Cardiac fibroblast (primary cell): ENCODE data around the gene OR2V1.
"Not testable (repeated sequence)": the region's sequence is repeated elsewhere in the genome, so short reads cannot be mapped to it uniquely, and the experiment has no call there.

Experiments
- DNase-seq, 2 donors: peaks; one replicate each; pipeline versions ENCODE4 v3.0.0 to v3.0.0-alpha.2; 2010; ENCODE audit warnings: low read depth in 2 of 2
- H3K4me3 ChIP-seq, 2 donors: replicated peaks in 1 of 2; 1 replicate in 1 of 2; 2 replicates in 1 of 2; pipeline ENCODE4 v1.5.1; 2011; ENCODE audit warnings: low read depth in 2 of 2, low read length in 2 of 2, mild to moderate bottlenecking in 2 of 2, moderate library complexity in 1 of 2
- TF ChIP-seq, protein P1 (sequence below): IDR thresholded peaks from one replicate; pipeline ENCODE4 v1.5.1; 2011; ENCODE audit warnings: low read depth, mild to moderate bottlenecking, low read length, inconsistent platforms

OR2V1 gene

DNA sequence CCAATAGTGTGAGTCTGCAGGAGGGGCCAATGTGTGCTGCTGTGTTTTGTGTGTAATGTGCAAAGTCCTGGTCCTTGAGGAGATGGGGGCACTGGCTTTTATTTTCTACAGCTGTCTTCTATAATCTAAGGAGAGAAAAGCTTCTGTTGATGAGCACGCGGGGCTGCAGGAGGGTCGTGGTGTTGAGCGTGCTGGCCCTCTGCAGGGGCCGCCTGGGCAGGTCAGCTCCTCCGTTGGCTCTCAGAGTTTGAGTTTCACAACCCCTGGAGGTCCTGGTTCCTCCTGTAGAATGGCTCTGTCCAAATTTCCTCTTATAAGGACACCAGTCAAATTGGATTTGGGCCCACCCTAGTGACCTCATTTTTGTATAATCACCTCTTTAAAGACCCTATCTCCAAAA, 12.6 kb downstream of the OR2V1 start:
- DNase-seq, result no peak
- TF ChIP-seq, protein P1, sequence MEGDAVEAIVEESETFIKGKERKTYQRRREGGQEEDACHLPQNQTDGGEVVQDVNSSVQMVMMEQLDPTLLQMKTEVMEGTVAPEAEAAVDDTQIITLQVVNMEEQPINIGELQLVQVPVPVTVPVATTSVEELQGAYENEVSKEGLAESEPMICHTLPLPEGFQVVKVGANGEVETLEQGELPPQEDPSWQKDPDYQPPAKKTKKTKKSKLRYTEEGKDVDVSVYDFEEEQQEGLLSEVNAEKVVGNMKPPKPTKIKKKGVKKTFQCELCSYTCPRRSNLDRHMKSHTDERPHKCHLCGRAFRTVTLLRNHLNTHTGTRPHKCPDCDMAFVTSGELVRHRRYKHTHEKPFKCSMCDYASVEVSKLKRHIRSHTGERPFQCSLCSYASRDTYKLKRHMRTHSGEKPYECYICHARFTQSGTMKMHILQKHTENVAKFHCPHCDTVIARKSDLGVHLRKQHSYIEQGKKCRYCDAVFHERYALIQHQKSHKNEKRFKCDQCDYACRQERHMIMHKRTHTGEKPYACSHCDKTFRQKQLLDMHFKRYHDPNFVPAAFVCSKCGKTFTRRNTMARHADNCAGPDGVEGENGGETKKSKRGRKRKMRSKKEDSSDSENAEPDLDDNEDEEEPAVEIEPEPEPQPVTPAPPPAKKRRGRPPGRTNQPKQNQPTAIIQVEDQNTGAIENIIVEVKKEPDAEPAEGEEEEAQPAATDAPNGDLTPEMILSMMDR, result no peak
- no peak overlapping the region for H3K4me3 ChIP-seq

DNA sequence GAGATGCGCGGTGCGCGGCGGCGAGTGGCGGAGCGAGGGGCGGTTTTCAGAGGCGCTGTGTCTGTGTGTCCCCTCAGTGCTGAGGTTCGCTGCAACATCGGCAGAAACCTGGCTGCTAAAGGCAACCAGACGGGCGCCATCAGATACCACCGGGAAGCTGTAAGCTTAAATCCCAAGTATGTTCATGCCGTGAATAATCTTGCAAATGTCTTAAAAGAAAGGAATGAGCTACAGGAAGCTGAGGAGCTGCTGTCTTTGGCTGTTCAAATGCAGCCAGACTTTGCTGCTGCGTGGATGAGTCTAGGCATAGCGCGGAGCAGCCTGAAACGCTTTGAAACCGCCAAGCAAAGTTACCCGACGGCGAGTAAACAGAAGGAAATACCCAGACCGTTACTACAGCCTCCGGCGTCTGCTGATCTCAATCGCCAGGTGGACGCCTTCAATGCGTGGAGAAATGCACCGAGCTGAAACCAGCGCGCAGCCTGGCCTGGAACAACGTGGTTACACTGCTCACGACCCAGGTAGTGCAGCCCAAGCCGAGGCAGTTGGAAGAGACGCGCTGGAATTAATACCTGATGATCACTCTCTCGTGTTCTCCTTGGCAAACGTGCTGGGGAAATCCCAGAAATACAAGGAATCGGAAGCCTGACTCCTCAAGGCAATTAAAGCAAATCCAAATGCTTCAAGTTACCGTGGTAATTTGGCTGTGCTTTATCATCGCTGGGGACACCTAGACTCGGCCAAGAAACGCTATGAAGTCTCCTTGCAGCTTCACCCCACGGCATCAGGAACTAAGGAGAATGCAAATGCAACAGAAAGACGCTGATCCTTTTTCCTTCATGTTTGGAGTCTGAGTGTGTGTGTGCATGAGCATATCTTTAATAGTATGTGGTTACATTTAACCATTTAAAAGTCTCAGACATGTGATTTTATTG, 15.9 kb downstream of the OR2V1 start:
- TF ChIP-seq, protein P1, result no peak
- peak in 1 of 2 donors; percentile 52 for DNase-seq

DNA sequence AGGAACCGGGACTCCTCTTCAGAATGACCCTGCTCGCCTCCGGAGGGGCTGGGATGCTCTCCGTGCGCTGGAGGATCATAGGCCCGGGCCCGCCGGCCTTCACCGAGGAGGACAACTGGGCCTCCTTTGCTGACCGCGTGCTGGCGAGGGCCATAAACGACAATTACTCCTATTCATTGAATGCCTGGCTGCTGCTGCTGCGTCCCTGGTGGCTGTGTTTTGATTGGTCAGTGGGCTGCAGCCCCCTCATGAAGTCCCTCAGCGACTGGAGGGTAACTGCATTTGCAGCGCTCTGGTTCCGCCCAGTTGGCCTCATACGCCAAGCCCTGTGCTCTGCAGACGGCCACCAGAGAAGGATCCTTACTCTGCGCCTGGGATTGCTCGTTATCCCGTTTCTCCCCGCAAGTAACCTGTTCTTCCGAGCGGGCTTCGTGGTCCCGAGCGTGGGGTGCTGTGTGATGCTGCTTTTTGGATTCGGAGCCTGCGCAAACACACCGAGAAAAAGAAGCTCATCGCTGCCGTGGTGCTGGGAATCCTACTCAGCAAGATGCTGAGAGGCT, 16.6 kb downstream of the OR2V1 start:
- H3K4me3 ChIP-seq, result no peak overlapping the region
- DNase-seq, result no peak

More for the DNA sequence above, 15.9 kb downstream of the OR2V1 start:
- H3K4me3 ChIP-seq, result peak overlapping the region in 1 of 2 donors; percentile 14

DNA sequence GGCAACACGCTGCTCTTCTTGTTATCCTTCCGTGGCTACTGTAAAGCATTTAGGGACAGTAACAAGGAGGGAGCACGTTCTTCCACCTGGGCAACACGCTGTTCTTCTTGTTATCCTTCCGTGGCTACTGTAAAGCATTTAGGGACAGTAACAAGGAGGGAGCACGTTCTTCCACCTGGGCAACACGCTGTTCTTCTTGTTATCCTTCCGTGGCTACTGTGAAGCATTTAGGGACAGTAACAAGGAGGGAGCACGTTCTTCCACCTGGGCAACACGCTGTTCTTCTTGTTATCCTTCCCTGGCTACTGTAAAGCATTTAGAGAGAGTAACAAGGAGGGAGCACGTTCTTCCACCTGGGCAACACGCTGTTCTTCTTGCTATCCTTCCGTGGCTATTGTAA, 17.4 kb downstream of the OR2V1 start:
- H3K4me3 ChIP-seq, DNase-seq: not testable (repeated sequence)

More for the DNA sequence above, 16.6 kb downstream of the OR2V1 start:
- TF ChIP-seq, protein P1, result no peak

DNA sequence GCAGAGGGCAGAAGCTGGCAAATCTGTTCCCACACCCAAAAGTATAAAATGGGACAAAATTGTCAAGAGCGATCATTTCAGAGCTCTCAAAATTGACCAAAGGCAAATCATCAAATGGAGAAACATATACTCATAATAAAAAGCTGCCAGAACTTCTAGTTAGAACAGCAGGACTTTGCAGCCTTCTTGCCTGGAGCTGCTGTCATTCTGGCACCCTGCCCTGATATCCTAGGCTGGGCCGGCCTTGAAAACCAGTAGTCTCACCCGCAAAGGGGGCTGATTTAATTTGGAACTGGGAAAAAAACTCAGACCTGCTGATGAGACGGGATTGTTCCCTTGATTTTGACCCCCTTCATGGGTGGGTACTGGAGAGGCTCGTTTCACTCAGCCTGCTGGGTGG, 18.5 kb downstream of the OR2V1 start:
- H3K4me3 ChIP-seq, result no peak overlapping the region
- DNase-seq, result no peak
- TF ChIP-seq, protein P1, result no peak

DNA sequence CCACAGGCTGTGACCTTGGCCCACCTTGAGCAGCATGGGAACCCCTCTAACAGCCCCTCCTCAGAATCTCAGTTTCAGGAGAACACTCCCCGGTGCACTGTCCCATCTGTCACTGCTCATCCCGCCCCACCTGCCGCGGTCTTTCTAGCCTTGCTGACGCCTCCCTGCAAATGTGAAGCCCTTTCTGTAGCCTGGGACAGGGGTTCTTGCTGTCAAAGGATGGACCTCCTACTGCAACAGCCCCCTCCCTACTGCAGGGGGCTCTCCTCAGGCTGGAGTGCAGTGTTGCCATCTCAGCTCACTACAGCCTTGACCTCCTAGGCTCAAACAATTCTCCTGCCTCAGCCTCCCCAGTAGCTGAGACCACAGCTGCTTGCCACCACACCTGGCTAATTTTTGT, 20.0 kb downstream of the OR2V1 start:
- no peak for DNase-seq
- TF ChIP-seq, protein P1, result no peak
- no peak overlapping the region for H3K4me3 ChIP-seq

DNA sequence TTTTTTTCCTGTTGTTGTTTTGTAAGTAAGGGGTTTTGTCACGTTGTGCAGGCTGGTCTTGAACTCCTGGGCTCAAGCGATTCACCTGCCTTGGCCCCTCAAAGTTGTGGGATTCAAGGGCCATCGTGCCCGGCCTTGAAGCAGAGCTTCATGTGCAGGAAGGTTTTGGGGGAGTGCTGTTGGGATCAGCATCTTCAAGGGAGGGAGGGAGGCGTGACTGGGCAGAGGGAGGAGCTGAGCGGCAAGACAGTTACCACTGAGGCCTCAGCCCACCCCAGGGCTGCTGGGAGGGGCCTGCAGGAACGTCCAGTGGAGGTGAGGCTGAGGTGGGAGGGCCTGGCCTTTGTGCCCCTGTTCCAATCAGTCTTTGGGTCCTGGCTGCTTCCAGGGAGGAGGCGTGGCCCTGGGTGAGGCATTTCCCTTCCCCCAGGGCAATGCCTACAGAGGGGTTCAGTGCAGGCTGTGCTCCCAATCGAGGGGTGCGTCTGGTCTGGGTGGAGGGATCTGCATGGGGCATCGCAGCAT, 21.4 kb downstream of the OR2V1 start:
- TF ChIP-seq, protein P1, result no peak

More for the DNA sequence above, 21.4 kb downstream of the OR2V1 start:
- no peak overlapping the region for H3K4me3 ChIP-seq
- no peak for DNase-seq
